Hepatocyte (in vitro differentiated cells): Measurements from ENCODE around the gene NEK4.

Experiments used
- EZH2 ChIP-seq: fragments of 200-600 bp; sonication (generic); IDR thresholded peaks from 2 replicates; pipeline ENCODE4 v1.6.1; 2016; ENCODE audit warnings: antibody characterized with exemption, mild to moderate bottlenecking, borderline replicate concordance
- TF ChIP-seq, protein P1 (sequence below): fragments of 200-600 bp; sonication (generic); IDR thresholded peaks from 2 replicates; pipeline ENCODE4 v1.5.1; 2016; ENCODE audit warnings: antibody characterized with exemption, mild to moderate bottlenecking; ENCODE audit not compliant: poor library complexity

- TF ChIP-seq, protein P1, sequence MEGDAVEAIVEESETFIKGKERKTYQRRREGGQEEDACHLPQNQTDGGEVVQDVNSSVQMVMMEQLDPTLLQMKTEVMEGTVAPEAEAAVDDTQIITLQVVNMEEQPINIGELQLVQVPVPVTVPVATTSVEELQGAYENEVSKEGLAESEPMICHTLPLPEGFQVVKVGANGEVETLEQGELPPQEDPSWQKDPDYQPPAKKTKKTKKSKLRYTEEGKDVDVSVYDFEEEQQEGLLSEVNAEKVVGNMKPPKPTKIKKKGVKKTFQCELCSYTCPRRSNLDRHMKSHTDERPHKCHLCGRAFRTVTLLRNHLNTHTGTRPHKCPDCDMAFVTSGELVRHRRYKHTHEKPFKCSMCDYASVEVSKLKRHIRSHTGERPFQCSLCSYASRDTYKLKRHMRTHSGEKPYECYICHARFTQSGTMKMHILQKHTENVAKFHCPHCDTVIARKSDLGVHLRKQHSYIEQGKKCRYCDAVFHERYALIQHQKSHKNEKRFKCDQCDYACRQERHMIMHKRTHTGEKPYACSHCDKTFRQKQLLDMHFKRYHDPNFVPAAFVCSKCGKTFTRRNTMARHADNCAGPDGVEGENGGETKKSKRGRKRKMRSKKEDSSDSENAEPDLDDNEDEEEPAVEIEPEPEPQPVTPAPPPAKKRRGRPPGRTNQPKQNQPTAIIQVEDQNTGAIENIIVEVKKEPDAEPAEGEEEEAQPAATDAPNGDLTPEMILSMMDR: no peak
- TF ChIP-seq EZH2: no peak
Measured at GRCh38 chr3:52801839-52802238, 31.1 kb upstream of the NEK4 start.
